ENCODE results near the gene ACTN4.

The ACTN4 gene

DNA sequence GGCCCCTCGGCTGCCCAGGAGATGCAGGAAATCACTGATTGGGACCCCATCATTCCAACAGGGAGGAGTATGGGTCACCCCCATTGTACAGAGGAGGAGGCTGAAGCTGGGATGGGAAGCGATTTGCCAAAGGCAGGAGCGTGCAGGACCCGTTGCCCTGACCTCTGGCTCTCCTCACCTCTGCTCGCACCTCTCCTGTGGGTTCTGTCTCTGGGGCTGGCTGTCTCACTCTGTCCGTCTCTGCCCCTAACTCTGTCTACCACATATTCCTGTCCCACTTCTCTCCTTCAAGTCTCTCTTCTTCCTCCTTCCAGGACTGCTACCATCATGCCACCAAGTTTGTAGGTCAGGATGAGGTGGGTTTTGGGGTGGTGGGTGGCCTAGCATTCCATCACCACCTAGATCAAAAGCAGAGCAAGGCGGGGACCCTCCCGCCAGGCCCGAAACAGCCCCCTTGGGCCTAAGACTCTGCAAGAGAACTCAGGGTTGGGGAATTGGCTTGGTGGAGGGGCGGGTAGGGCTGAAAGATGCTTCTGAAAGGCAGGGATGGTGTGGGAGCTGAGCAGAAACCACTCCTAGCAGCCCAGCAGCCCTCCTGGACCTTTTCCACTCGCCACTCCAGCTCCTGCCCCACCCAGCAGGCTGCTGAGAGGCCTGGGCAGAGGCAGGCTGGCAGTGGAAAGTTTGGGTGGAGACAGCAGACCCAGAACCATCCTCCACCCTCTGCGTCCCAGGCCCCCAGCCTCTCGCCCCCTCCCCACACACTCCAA, 126.9 kb downstream of the ACTN4 start:
- no peak for DNase-seq

DNA sequence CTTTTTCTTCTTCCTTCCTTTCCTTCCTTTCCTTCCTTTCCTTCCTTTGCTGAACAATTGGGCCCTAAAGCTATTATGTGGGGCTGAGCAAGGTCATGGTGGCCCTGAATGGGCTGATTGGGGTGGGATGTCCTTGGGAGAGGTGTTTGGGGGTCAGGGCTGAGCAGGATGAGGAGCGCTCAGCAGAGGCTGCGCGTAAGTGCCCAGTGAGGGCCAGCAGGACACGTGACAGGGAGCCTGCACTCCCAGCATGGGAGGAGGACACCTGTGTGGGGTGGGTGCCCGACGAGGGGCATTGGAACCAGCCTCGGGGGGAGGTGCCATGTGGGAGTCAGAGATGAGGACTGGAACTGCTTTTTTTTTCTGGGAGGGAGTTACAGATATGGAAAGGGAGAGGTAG, 131.3 kb downstream of the ACTN4 start:
- DNase-seq = no peak

DNA sequence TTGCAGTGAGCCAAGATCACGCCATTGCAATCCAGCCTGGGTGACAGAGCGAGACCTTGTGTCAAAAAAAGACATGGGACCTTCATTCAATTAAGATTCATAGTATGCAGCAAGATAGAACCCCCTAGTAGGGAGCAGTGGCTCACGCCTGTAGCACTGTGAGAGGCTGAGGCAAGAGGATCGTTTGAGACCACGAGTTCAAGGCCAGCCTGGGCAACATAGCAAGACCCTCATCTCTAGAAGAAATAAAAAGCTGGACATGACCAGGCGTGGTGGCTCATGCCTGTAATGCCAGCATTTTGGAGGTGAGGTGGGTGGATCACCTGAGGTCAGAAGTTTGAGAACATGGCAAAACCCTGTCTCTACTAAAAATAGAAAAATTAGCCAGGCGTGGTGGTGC, 133.0 kb downstream of the ACTN4 start:
- DNase-seq = no peak

DNA sequence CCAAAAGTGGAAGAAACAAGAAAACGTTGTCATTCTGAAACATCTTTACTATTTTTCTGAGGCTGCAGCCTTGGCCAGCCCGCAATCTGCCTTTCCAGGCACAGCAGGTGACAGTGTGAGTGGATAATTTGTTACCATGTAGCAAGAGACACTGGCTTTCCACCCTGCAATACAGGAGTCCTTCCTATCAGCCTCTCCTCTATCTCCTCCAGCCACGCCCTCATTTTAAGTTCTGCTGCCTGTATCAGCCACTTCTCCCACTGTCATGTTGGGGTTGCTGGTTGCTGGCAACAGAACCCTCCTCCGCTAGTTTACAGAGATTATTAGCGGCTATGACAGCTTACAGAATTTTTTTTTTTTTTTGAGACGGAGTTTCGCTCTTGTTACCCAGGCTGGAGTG, 133.6 kb downstream of the ACTN4 start:
- no peak for DNase-seq
